ENCODE measurements around the gene SEMA6A. TPM values are rescaled to one million over a fixed set of nuclear protein-coding genes. Genes with fewer than 3 reads are reported as not detected.

Gene SEMA6A
- total RNA-seq, 2 experiments from 2014 or later, result not detected

GRCh38 chr5:116527582-116527981 is 47.0 kb downstream of the SEMA6A start:
- no peak overlapping the region for H3K27ac Mint-ChIP-seq
- H3K4me3 Mint-ChIP-seq, result no peak overlapping the region
- H3K9me3 ChIP-seq (ENCODE audit: control insufficient read depth in 1 of 2, insufficient read depth in 1 of 2, low read length in 2 of 2), result no peaks in the 10 kb centered on the region
- H3K4me3 ChIP-seq (ENCODE audit: low read length), result no peak overlapping the region
- ChIA-PET CTCF (no interaction called here), POLR2A (no interaction called here)
- H3K4me1 ChIP-seq (ENCODE audit: insufficient read depth, low read length), result no peaks in the 10 kb centered on the region
- intact Hi-C loops (cut with DNase I, micrococcal nuclease), result no loop called here
- H3K4me1 Mint-ChIP-seq (ENCODE audit: low read depth), result no peaks in the 10 kb centered on the region
- no peaks in the 10 kb centered on the region for H3K27me3 Mint-ChIP-seq
- no peaks in the 10 kb centered on the region for H3K27me3 ChIP-seq (ENCODE audit: control insufficient read depth in 1 of 2, insufficient read depth in 2 of 2, low read length in 2 of 2)
- TF ChIP-seq CTCF (IDR thresholded peaks at IDR 0.05), result no peak
- ATAC-seq (ENCODE audit: poor library complexity) (no peak), DNase-seq (no peak)
- no peak overlapping the region for H3K27ac ChIP-seq (ENCODE audit: low read depth in 1 of 2, low read length in 2 of 2)
- no peaks in the 10 kb centered on the region for H3K36me3 Mint-ChIP-seq (ENCODE audit: low read depth)
- no peaks in the 10 kb centered on the region for H3K36me3 ChIP-seq (ENCODE audit: insufficient read depth, low read length)
- no peaks in the 10 kb centered on the region for H3K9me3 Mint-ChIP-seq

GRCh38 chr5:116525674-116526073 is 48.9 kb downstream of the SEMA6A start:
- DNase-seq (no peak), ATAC-seq (ENCODE audit: poor library complexity) (no peak)
- intact Hi-C loops (cut with DNase I, micrococcal nuclease), result no loop called here
- no peak for TF ChIP-seq CTCF (IDR thresholded peaks at IDR 0.05)
- no peaks in the 10 kb centered on the region for H3K27me3 Mint-ChIP-seq
- Histone ChIP-seq H3K4me1 (ENCODE audit: insufficient read depth, low read length) (no peaks in the 10 kb centered on the region), H3K36me3 (ENCODE audit: insufficient read depth, low read length) (no peaks in the 10 kb centered on the region), H3K9me3 (ENCODE audit: control insufficient read depth in 1 of 2, insufficient read depth in 1 of 2, low read length in 2 of 2) (no peaks in the 10 kb centered on the region), H3K27ac (ENCODE audit: low read depth in 1 of 2, low read length in 2 of 2) (no peak overlapping the region), H3K4me3 (ENCODE audit: low read length) (no peak overlapping the region), H3K27me3 (ENCODE audit: control insufficient read depth in 1 of 2, insufficient read depth in 2 of 2, low read length in 2 of 2) (no peaks in the 10 kb centered on the region)
- H3K36me3 Mint-ChIP-seq (ENCODE audit: low read depth), result no peaks in the 10 kb centered on the region
- no peaks in the 10 kb centered on the region for H3K4me1 Mint-ChIP-seq (ENCODE audit: low read depth)
- POLR2A ChIA-PET, result no interaction called here
- no peaks in the 10 kb centered on the region for H3K9me3 Mint-ChIP-seq
- CTCF ChIA-PET, result no interaction called here
- no peak overlapping the region for H3K4me3 Mint-ChIP-seq
- H3K27ac Mint-ChIP-seq, result no peak overlapping the region

- DNase-seq (no peak), ATAC-seq (ENCODE audit: poor library complexity) (no peak)
- Histone ChIP-seq H3K4me1 (ENCODE audit: insufficient read depth, low read length) (no peaks in the 10 kb centered on the region), H3K27me3 (ENCODE audit: control insufficient read depth in 1 of 2, insufficient read depth in 2 of 2, low read length in 2 of 2) (no peaks in the 10 kb centered on the region), H3K9me3 (ENCODE audit: control insufficient read depth in 1 of 2, insufficient read depth in 1 of 2, low read length in 2 of 2) (no peaks in the 10 kb centered on the region), H3K4me3 (ENCODE audit: low read length) (no peak overlapping the region), H3K36me3 (ENCODE audit: insufficient read depth, low read length) (no peaks in the 10 kb centered on the region), H3K27ac (ENCODE audit: low read depth in 1 of 2, low read length in 2 of 2) (no peak overlapping the region)
- TF ChIP-seq CTCF (IDR thresholded peaks at IDR 0.05), result no peak
- ChIA-PET CTCF (no interaction called here), POLR2A (no interaction called here)
- intact Hi-C loops (cut with DNase I, micrococcal nuclease), result no loop called here
- Mint-ChIP-seq H3K4me1 (ENCODE audit: low read depth) (no peaks in the 10 kb centered on the region), H3K27ac (no peak overlapping the region), H3K27me3 (no peaks in the 10 kb centered on the region), H3K4me3 (no peak overlapping the region), H3K36me3 (ENCODE audit: low read depth) (no peaks in the 10 kb centered on the region), H3K9me3 (no peaks in the 10 kb centered on the region)
Measured at GRCh38 chr5:116524966-116525365, 49.7 kb downstream of the SEMA6A start.
